PC-9 (cell line): ENCODE data around the gene CRYGN. TPM values are rescaled to one million over a fixed set of nuclear protein-coding genes. Genes with fewer than 3 reads are reported as not detected.

Experiments
- BruUV-seq: library from RNA; stranded (reverse); fragments of 400-500 nt; replicated peaks from 2 replicates; lab custom pipeline; 2021; lab: Mats Ljungman, UMichigan
- CTCF ChIA-PET: fragments of 300-600 bp; sonication (Branson Sonifier 250); formaldehyde crosslinking; loops from one replicate; lab custom pipeline; 2022; ENCODE audit warnings: antibody characterized with exemption; lab: Charles Lee
- POLR2A ChIA-PET: fragments of 300-600 bp; sonication (Branson Sonifier 250); formaldehyde crosslinking; loops from one replicate; lab custom pipeline; 2022; ENCODE audit warnings: antibody characterized with exemption; ENCODE audit not compliant: unreplicated experiment; lab: Charles Lee
- DNase-seq, 2 experiments: peaks; one replicate each; pipeline versions ENCODE4 v3.0.0 to v3.0.0-alpha.2; 2015 to 2022; ENCODE audit warnings: mixed read lengths in 1 of 2
- H2AFZ ChIP-seq: fragments of 200-600 bp; sonication (generic); 2 replicates; pipeline ENCODE4 v1.8.1; 2017; ENCODE audit warnings: antibody characterized with exemption
- H3F3A ChIP-seq: fragments of 200-600 bp; sonication (generic); 2 replicates; pipeline ENCODE4 v1.8.1; 2017; ENCODE audit warnings: antibody characterized with exemption, mild to moderate bottlenecking, low read depth; ENCODE audit not compliant: insufficient read depth
- H3K27ac ChIP-seq: fragments of 200-600 bp; sonication (generic); 2 replicates; pipeline ENCODE4 v1.6.1; 2016; ENCODE audit warnings: mixed run types
- H3K27me3 ChIP-seq: fragments of 200-600 bp; sonication (generic); 2 replicates; pipeline ENCODE4 v1.6.1; 2016; ENCODE audit warnings: low read depth, mixed run types; ENCODE audit not compliant: insufficient read depth
- H3K36me3 ChIP-seq: fragments of 200-600 bp; sonication (generic); 2 replicates; pipeline ENCODE4 v1.6.1; 2016; ENCODE audit warnings: low read depth, mixed run types
- H3K4me1 ChIP-seq: fragments of 200-600 bp; sonication (generic); replicated peaks from 2 replicates; pipeline ENCODE4 v1.6.1; 2016; ENCODE audit warnings: mixed run types; ENCODE audit not compliant: insufficient read depth
- H3K4me2 ChIP-seq: fragments of 200-600 bp; sonication (generic); 2 replicates; pipeline ENCODE4 v1.6.1; 2017; ENCODE audit warnings: mixed run types
- H3K4me3 ChIP-seq: fragments of 200-600 bp; sonication (generic); 2 replicates; pipeline ENCODE4 v1.6.1; 2016; ENCODE audit warnings: mixed run types
- H3K79me2 ChIP-seq: fragments of 200-600 bp; sonication (generic); 2 replicates; pipeline ENCODE4 v1.6.1; 2017; ENCODE audit warnings: low read depth, mixed run types
- H3K9me2 ChIP-seq: fragments of 200-600 bp; sonication (generic); 2 replicates; pipeline ENCODE4 v1.8.1; 2017; ENCODE audit warnings: mild to moderate bottlenecking; ENCODE audit not compliant: insufficient read depth
- H3K9me3 ChIP-seq: fragments of 200-600 bp; sonication (generic); 2 replicates; pipeline ENCODE4 v1.8.1; 2016; ENCODE audit warnings: low read depth; ENCODE audit not compliant: insufficient read depth
- H4K20me1 ChIP-seq: fragments of 200-600 bp; sonication (generic); 2 replicates; pipeline ENCODE4 v1.8.1; 2017; ENCODE audit not compliant: insufficient read depth
- CTCF ChIP-seq: fragments of 200-600 bp; sonication (generic); conservative IDR thresholded peaks from 2 replicates; pipeline ENCODE4 v1.6.1; 2017; ENCODE audit warnings: mixed run types, antibody characterized with exemption, mild to moderate bottlenecking, moderate library complexity
- EZH2 ChIP-seq: fragments of 200-600 bp; sonication (generic); IDR thresholded peaks from 2 replicates; pipeline ENCODE4 v1.8.0; 2017; ENCODE audit warnings: antibody characterized with exemption, low read depth
- intact Hi-C: fragments of 100-400 bp; cut with micrococcal nuclease; formaldehyde crosslinking; loops from one replicate; pipeline ENCODE4 v1.10.0; 2022; ENCODE audit not compliant: unreplicated experiment
- microRNA-seq: library from miRNA; unstranded; fragments of <30 nt; microRNA quantifications from one replicate; pipeline ENCODE4 v1.2.0, GENCODE V29; 2021; ENCODE audit warnings: borderline number of aligned reads, borderline replicate concordance
- total RNA-seq: library from RNA; stranded (reverse); gene quantifications from 2 replicates; pipeline ENCODE4 v1.2.3, GENCODE V29; 2021

Gene CRYGN
- total RNA-seq, 1 experiment from 2014 or later = 1.0 TPM

- Histone ChIP-seq H3K27ac (no peak overlapping the region), H4K20me1 (peaks cover 4% of the 10 kb centered on the region; the same call in 1 of the 2 replicates), H3K9me2 (no peaks in the 10 kb centered on the region), H3K4me2 (no peak overlapping the region), H3K36me3 (no peaks in the 10 kb centered on the region), H3F3A (peaks cover 5% of the 10 kb centered on the region; the same call in 1 of the 2 replicates), H2AFZ (no peak overlapping the region), H3K27me3 (no peaks in the 10 kb centered on the region), H3K4me3 (no peak overlapping the region), H3K9me3 (no peaks in the 10 kb centered on the region), H3K4me1 (no peaks in the 10 kb centered on the region), H3K79me2 (no peaks in the 10 kb centered on the region)
- no TSS peak for BruUV-seq
- ChIA-PET POLR2A (no interaction called here), CTCF (no interaction called here)
- no peak for DNase-seq
- TF ChIP-seq EZH2 (no peak), CTCF (no peak)
- intact Hi-C loops = no loop called here
These were observed 59.5 kb downstream of the CRYGN start for GRCh38 chr7:151380199-151381097.

- no peak for DNase-seq
- H2AFZ ChIP-seq = no peak overlapping the region
- H3K27ac ChIP-seq = no peak overlapping the region
- no peaks in the 10 kb centered on the region for H3K9me2 ChIP-seq
- no peak overlapping the region for H3K4me2 ChIP-seq
- H3K27me3 ChIP-seq = no peaks in the 10 kb centered on the region
- no peaks in the 10 kb centered on the region for H3K4me1 ChIP-seq
- POLR2A ChIA-PET = no interaction called here
- no peaks in the 10 kb centered on the region for H3K9me3 ChIP-seq
- H4K20me1 ChIP-seq = peaks cover 4% of the 10 kb centered on the region; the same call in 1 of the 2 replicates
- TF ChIP-seq EZH2 = no peak
- no peak for TF ChIP-seq CTCF
- no peak overlapping the region for H3K4me3 ChIP-seq
- no TSS peak for BruUV-seq
- H3K79me2 ChIP-seq = no peaks in the 10 kb centered on the region
- peaks cover 5% of the 10 kb centered on the region; the same call in 1 of the 2 replicates for H3F3A ChIP-seq
- intact Hi-C loops = no loop called here
- CTCF ChIA-PET = no interaction called here
- no peaks in the 10 kb centered on the region for H3K36me3 ChIP-seq
These were observed 60.3 kb downstream of the CRYGN start for GRCh38 chr7:151379534-151380198.

- Histone ChIP-seq H4K20me1 (peaks cover 4% of the 10 kb centered on the region; the same call in 1 of the 2 replicates), H3F3A (peaks cover 5% of the 10 kb centered on the region; the same call in 1 of the 2 replicates), H3K4me2 (no peak overlapping the region), H3K36me3 (no peaks in the 10 kb centered on the region), H3K27me3 (no peaks in the 10 kb centered on the region), H3K79me2 (no peaks in the 10 kb centered on the region), H3K9me3 (no peaks in the 10 kb centered on the region), H3K4me3 (no peak overlapping the region), H3K9me2 (no peaks in the 10 kb centered on the region), H2AFZ (no peak overlapping the region), H3K27ac (no peak overlapping the region), H3K4me1 (no peaks in the 10 kb centered on the region)
- no peak for TF ChIP-seq CTCF
- TF ChIP-seq EZH2 = no peak
- ChIA-PET CTCF (no interaction called here), POLR2A (no interaction called here)
- intact Hi-C loops = no loop called here
- no TSS peak for BruUV-seq
- no peak for DNase-seq
These were observed 60.8 kb downstream of the CRYGN start for GRCh38 chr7:151379193-151379520.

Small RNA genes lying within 50 kb of the gene (microRNA-seq; reads per million reads assigned to microRNA genes)
- not detected for gene MIR3907

Other genes starting within 250 kb of the CRYGN start
- not detected in 2 replicates for gene H2BK1, start 229.7 kb downstream of the CRYGN start, total RNA-seq
- 45.8 and 49.4 TPM in 2 replicates for gene ABCF2, start 212.9 kb downstream of the CRYGN start, total RNA-seq
- 47.4 and 54.9 TPM in 2 replicates for gene CHPF2, start 207.7 kb downstream of the CRYGN start, total RNA-seq
- 4.6 and 5.7 TPM in 2 replicates for gene SMARCD3, start 191.4 kb downstream of the CRYGN start, total RNA-seq
- gene NUB1, start 98.3 kb downstream of the CRYGN start, total RNA-seq = 63.8 and 80.6 TPM in 2 replicates
- 7.7 and 12.4 TPM in 2 replicates for gene WDR86, start 30.1 kb downstream of the CRYGN start, total RNA-seq
- 201 and 202 TPM in 2 replicates for gene RHEB, start 79.8 kb upstream of the CRYGN start, total RNA-seq